Activated CD4-positive, alpha-beta T cell treated with anti-CD3 and anti-CD28 coated beads for 36 hours (primary cell): ENCODE results near the gene CAMTA1. TPM values are rescaled to one million over a fixed set of nuclear protein-coding genes. Genes with fewer than 3 reads are reported as not detected.

Experiments used
- ATAC-seq: fragments of 200-7000 bp; cut with Tn5 transposase; one replicate; pipeline ENCODE4 v1.10.0; 2021; ENCODE audit warnings: mild to moderate bottlenecking, moderate library complexity
- CTCF ChIA-PET: fragments of 350-600 bp; sonication (Branson Sonifier 250); formaldehyde crosslinking; loops from one replicate; lab custom pipeline; 2021; ENCODE audit warnings: antibody characterized with exemption; lab: Charles Lee
- POLR2A ChIA-PET: fragments of 350-600 bp; sonication (Branson Sonifier 250); formaldehyde crosslinking; loops from one replicate; lab custom pipeline; 2021; ENCODE audit warnings: antibody characterized with exemption, inconsistent platforms; lab: Charles Lee
- DNase-seq: peaks from one replicate; pipeline ENCODE4 v3.0.0-alpha.2; 2020
- H3K27ac Mint-ChIP-seq: one replicate; pipeline ENCODE4 v1.8.0; 2021; ENCODE audit warnings: mixed read lengths
- H3K27me3 Mint-ChIP-seq: one replicate; pipeline ENCODE4 v1.8.0; 2021; ENCODE audit warnings: mixed read lengths
- H3K36me3 Mint-ChIP-seq: one replicate; pipeline ENCODE4 v1.8.0; 2021; ENCODE audit warnings: low read depth, mixed read lengths
- H3K4me1 Mint-ChIP-seq: one replicate; pipeline ENCODE4 v1.8.0; 2021; ENCODE audit warnings: mixed read lengths
- H3K4me3 Mint-ChIP-seq: one replicate; pipeline ENCODE4 v1.8.0; 2021; ENCODE audit warnings: mild to moderate bottlenecking, moderate library complexity, mixed read lengths
- H3K9me3 Mint-ChIP-seq: one replicate; pipeline ENCODE4 v1.8.0; 2021; ENCODE audit warnings: low read depth, mixed read lengths
- intact Hi-C, 2 experiments: fragments of 100-400 bp; cut with DNase I in 1 of 2; cut with micrococcal nuclease in 1 of 2; formaldehyde crosslinking; loops; one replicate each; pipeline versions ENCODE4 v1.14.2 to v1.15.1; 2022 to 2024; cut with DNase I, micrococcal nuclease
- total RNA-seq, 2 experiments: library from RNA; stranded (reverse); gene quantifications; one replicate each; pipeline ENCODE4 v1.2.3, GENCODE V29; 2021

Gene CAMTA1
- total RNA-seq, 2 experiments from 2014 or later = 62.3 to 76.7 TPM

DNA sequence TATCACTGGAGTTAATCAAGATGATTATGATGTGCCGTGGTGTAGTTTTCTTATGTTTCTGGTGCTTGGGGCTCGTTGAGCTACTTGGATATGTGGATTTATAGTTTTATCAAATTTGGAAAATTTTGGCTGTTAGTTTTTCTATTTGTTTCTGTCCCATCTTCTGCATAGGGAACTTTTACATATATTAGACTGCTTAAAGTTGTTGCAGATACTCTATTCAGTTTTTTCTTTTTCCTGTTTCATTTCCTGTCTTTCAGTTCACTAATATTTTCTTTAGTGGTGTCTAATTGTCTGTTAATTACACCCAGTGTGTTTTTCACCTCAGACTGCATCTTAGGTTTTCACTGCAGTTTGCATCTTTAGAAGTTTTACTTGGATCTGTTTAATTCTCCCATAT is 247.7 kb downstream of the CAMTA1 start:
- POLR2A ChIA-PET = no interaction called here
- Mint-ChIP-seq H3K4me1 (no peaks in the 10 kb centered on the region), H3K27ac (no peak overlapping the region), H3K9me3 (peaks cover 9% of the 10 kb centered on the region), H3K27me3 (no peaks in the 10 kb centered on the region), H3K36me3 (no peaks in the 10 kb centered on the region), H3K4me3 (no peak overlapping the region)
- no peak for ATAC-seq
- intact Hi-C loops = no loop called here
- no peak for DNase-seq
- CTCF ChIA-PET = no interaction called here

DNA sequence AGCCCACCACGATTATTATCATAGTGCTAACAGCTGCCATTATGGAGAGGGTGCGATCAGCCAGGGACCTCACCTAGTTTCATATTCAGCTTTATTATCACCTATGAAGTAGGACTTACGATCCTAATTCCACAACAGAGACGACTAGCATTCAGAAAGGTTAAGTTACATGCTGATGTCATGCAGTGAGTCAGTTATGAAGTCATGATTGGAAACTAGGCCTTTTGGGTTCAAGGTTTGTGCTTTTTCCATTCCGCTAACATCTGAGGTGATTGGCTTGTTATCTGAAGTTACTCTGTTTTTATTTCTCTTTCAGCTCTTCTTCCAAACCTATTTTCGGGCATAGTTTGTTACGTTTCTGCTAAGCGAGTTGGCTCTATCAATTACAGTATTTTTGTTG is 251.1 kb downstream of the CAMTA1 start:
- peaks cover 9% of the 10 kb centered on the region for H3K9me3 Mint-ChIP-seq
- ChIA-PET CTCF (interaction anchor here (1.0 to 1.1 kb wide), 2 partner anchors 9 to 34 kb away, joined by 3 to 4 read pairs; no protein-coding TSS in a partner anchor), POLR2A (no interaction called here)
- H3K27me3 Mint-ChIP-seq = no peaks in the 10 kb centered on the region
- H3K4me3 Mint-ChIP-seq = no peak overlapping the region
- DNase-seq = no peak
- no peak for ATAC-seq
- no peak overlapping the region for H3K27ac Mint-ChIP-seq
- no peaks in the 10 kb centered on the region for H3K36me3 Mint-ChIP-seq
- intact Hi-C loops = no loop called here
- no peaks in the 10 kb centered on the region for H3K4me1 Mint-ChIP-seq

DNA sequence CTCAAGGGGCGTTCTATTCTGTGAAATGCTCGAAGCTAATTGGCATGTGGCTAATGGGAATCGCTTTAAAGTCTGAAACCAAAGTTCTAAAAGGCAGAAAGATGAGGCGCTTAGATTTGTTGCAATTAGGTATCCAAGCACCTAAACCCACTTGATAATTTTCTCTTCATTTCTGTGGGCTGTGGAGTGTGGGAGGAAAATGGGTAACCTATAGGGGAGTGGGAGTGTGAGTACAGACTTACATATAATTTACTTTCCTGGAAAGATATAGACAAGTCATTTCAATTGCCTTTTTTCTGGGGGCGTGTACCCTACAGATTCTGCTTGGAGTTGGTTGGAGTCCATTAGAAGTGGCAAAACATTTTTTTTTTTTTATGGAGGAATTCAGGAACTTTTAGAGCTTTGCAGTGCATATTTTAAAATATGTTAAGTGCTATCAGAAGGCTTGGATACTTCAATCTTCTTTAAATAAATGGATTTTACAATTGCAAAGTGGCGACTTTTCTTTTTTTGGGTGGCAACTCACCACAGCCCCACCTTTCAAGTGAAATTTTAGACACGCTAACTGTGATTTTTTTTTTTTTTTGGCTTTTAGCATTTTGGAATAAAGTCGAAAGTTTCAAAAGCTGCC is 254.5 kb downstream of the CAMTA1 start:
- ChIA-PET POLR2A (no interaction called here), CTCF (no interaction called here)
- DNase-seq (no peak), ATAC-seq (no peak)
- intact Hi-C loops = loop anchor here in 1 of 2 experiments (10.0 kb wide), 2 partner anchors 175 to 605 kb away; no protein-coding TSS in a partner anchor
- no peak overlapping the region for H3K4me3 Mint-ChIP-seq
- H3K27ac Mint-ChIP-seq = no peak overlapping the region
- H3K9me3 Mint-ChIP-seq = no peaks in the 10 kb centered on the region
- H3K36me3 Mint-ChIP-seq = no peaks in the 10 kb centered on the region
- no peaks in the 10 kb centered on the region for H3K4me1 Mint-ChIP-seq
- peaks cover 3% of the 10 kb centered on the region for H3K27me3 Mint-ChIP-seq

GRCh38 chr1:7040969-7041695 is 255.9 kb downstream of the CAMTA1 start:
- ChIA-PET CTCF (interaction anchor here (0.7 to 1.7 kb wide), 6 partner anchors 30 to 294 kb away, joined by 4 to 17 read pairs (median 4); no protein-coding TSS in a partner anchor), POLR2A (no interaction called here)
- H3K27ac Mint-ChIP-seq = no peak overlapping the region
- H3K4me1 Mint-ChIP-seq = no peaks in the 10 kb centered on the region
- peaks cover 3% of the 10 kb centered on the region for H3K27me3 Mint-ChIP-seq
- no peaks in the 10 kb centered on the region for H3K36me3 Mint-ChIP-seq
- intact Hi-C loops = loop anchor here in 1 of 2 experiments (10.0 kb wide), 2 partner anchors 174 to 604 kb away; no protein-coding TSS in a partner anchor
- no peak overlapping the region for H3K4me3 Mint-ChIP-seq
- ATAC-seq (no peak), DNase-seq (no peak)
- no peaks in the 10 kb centered on the region for H3K9me3 Mint-ChIP-seq

GRCh38 chr1:7042322-7043190 is 257.3 kb downstream of the CAMTA1 start:
- no peak for DNase-seq
- ChIA-PET POLR2A (no interaction called here), CTCF (interaction anchor here (0.5 to 1.9 kb wide), 16 partner anchors 11 to 682 kb away, joined by 3 to 17 read pairs (median 3); no protein-coding TSS in a partner anchor)
- intact Hi-C loops = loop anchor here (1.0 to 10.0 kb wide), 5 partner anchors 28 to 605 kb away; no protein-coding TSS in a partner anchor
- Mint-ChIP-seq H3K9me3 (no peaks in the 10 kb centered on the region), H3K27me3 (peaks cover 3% of the 10 kb centered on the region), H3K27ac (no peak overlapping the region), H3K4me3 (no peak overlapping the region), H3K36me3 (no peaks in the 10 kb centered on the region), H3K4me1 (no peaks in the 10 kb centered on the region)
- no peak for ATAC-seq

DNA sequence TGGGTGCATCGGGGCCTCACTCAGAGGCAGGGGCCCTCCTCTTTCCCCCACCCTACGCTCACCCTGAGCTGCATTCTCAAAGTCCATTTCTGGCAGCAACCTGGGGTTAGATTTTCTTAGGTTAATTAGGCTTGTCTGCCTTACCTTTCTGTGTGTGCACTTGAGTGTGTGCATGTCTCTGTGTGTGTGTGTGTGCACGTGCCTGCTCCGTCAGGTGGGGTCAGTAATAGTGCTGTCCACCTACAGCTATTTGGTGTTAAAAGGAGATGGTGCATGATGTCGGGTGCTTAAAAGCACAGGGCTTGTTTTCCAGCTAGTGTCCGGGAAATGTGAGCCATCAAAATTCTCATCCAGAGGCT is 257.9 kb downstream of the CAMTA1 start:
- Mint-ChIP-seq H3K4me1 (no peaks in the 10 kb centered on the region), H3K27ac (no peak overlapping the region), H3K4me3 (no peak overlapping the region), H3K9me3 (no peaks in the 10 kb centered on the region), H3K27me3 (peaks cover 3% of the 10 kb centered on the region), H3K36me3 (no peaks in the 10 kb centered on the region)
- ATAC-seq (no peak), DNase-seq (no peak)
- POLR2A ChIA-PET = no interaction called here
- CTCF ChIA-PET = interaction anchor here (0.8 to 1.9 kb wide), 9 partner anchors 21 to 607 kb away, joined by 3 to 17 read pairs (median 4); no protein-coding TSS in a partner anchor
- intact Hi-C loops = loop anchor here (2.0 to 10.0 kb wide), 4 partner anchors 28 to 602 kb away; no protein-coding TSS in a partner anchor

- no peak overlapping the region for H3K4me3 Mint-ChIP-seq
- H3K9me3 Mint-ChIP-seq = no peaks in the 10 kb centered on the region
- intact Hi-C loops = loop anchor here (2.0 to 10.0 kb wide), 4 partner anchors 27 to 601 kb away; no protein-coding TSS in a partner anchor
- H3K27ac Mint-ChIP-seq = no peak overlapping the region
- H3K27me3 Mint-ChIP-seq = peaks cover 3% of the 10 kb centered on the region
- ChIA-PET CTCF (interaction anchor here (0.6 to 1.9 kb wide), 3 partner anchors 164 to 367 kb away, joined by 3 to 7 read pairs (median 3); no protein-coding TSS in a partner anchor), POLR2A (no interaction called here)
- ATAC-seq (no peak), DNase-seq (no peak)
- no peaks in the 10 kb centered on the region for H3K4me1 Mint-ChIP-seq
- H3K36me3 Mint-ChIP-seq = no peaks in the 10 kb centered on the region
These were observed 258.7 kb downstream of the CAMTA1 start for GRCh38 chr1:7043719-7044535.

- DNase-seq = no peak
- H3K27ac Mint-ChIP-seq = no peak overlapping the region
- H3K4me1 Mint-ChIP-seq = no peaks in the 10 kb centered on the region
- no peaks in the 10 kb centered on the region for H3K9me3 Mint-ChIP-seq
- no peak for ATAC-seq
- ChIA-PET CTCF (interaction anchor here (0.6 to 1.2 kb wide), 2 partner anchors 24 to 1075 kb away, joined by 3 to 4 read pairs; no protein-coding TSS in a partner anchor), POLR2A (no interaction called here)
- H3K27me3 Mint-ChIP-seq = peaks cover 4% of the 10 kb centered on the region
- intact Hi-C loops = loop anchor here in 1 of 2 experiments (10.0 kb wide), 2 partner anchors 169 to 599 kb away; no protein-coding TSS in a partner anchor
- no peak overlapping the region for H3K4me3 Mint-ChIP-seq
- H3K36me3 Mint-ChIP-seq = no peaks in the 10 kb centered on the region
These were observed 260.6 kb downstream of the CAMTA1 start for GRCh38 chr1:7045897-7046296.

DNA sequence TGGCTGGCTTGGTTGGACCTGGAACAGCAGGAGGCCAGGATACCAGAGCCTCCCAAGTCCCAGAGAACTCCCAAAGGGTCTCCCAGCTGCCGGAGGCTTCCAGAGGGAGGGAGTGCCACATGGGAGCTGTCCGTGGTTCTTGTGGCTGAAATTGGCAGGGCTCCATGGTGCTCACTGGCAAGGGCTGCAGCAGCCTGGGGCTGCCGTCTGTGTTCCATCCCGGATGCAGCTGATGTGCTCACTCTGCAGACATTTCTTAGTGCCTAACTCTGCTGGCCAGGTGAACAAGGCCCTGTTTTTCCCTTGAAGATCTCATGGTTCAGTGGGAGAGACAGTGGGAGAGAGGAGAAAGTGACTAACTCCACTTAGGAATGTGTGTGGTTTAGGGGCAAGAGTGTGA is 261.1 kb downstream of the CAMTA1 start:
- Mint-ChIP-seq H3K4me1 (no peaks in the 10 kb centered on the region), H3K4me3 (no peak overlapping the region), H3K36me3 (no peaks in the 10 kb centered on the region), H3K9me3 (no peaks in the 10 kb centered on the region), H3K27ac (no peak overlapping the region), H3K27me3 (peaks cover 4% of the 10 kb centered on the region)
- no peak for ATAC-seq
- POLR2A ChIA-PET = no interaction called here
- CTCF ChIA-PET = interaction anchor here (0.6 to 1.2 kb wide), 2 partner anchors 24 to 1075 kb away, joined by 3 to 4 read pairs; no protein-coding TSS in a partner anchor
- intact Hi-C loops = loop anchor here in 1 of 2 experiments (10.0 kb wide), 2 partner anchors 168 to 598 kb away; no protein-coding TSS in a partner anchor
- no peak for DNase-seq

DNA sequence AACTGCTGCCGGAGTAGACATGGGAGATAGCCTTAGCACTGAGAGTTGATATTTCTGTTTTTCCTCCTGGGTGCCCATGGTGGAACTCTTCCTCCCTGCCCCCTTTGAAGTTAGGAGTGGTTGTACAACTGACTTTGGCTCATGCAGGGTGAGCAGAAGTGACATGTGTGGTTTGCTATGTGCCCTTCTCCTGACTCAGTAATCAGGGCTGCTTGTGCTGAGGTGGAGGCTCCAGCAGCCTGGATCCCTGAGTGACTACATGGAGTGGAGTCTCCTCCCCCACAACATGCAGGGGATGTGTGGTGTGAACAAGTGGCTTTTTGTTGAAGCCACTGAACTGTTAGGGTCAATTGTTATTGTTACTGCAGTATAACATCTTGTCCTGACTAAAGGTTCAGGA is 261.6 kb downstream of the CAMTA1 start:
- no peaks in the 10 kb centered on the region for H3K4me1 Mint-ChIP-seq
- no peaks in the 10 kb centered on the region for H3K36me3 Mint-ChIP-seq
- H3K4me3 Mint-ChIP-seq = no peak overlapping the region
- POLR2A ChIA-PET = no interaction called here
- ATAC-seq (no peak), DNase-seq (no peak)
- intact Hi-C loops = loop anchor here in 1 of 2 experiments (10.0 kb wide), 2 partner anchors 168 to 598 kb away; no protein-coding TSS in a partner anchor
- H3K9me3 Mint-ChIP-seq = no peaks in the 10 kb centered on the region
- CTCF ChIA-PET = interaction anchor here (1.2 kb wide), 1 partner anchor 23 kb away, joined by 4 read pairs; no protein-coding TSS in a partner anchor
- peaks cover 4% of the 10 kb centered on the region for H3K27me3 Mint-ChIP-seq
- H3K27ac Mint-ChIP-seq = no peak overlapping the region
